Sigmoid colon (tissue), 7 donors: ENCODE measurements around the gene DNAH7. TPM values are rescaled to one million over a fixed set of nuclear protein-coding genes. Genes with fewer than 3 reads are reported as not detected.

Source experiments
- DNase-seq: peaks from one replicate; pipeline ENCODE4 v3.0.0-alpha.2; 2019
- H3K27ac ChIP-seq, 4 donors: fragments of 200-600 bp; sonication (generic); one replicate each; pipeline ENCODE4 v1.5.1; 2016 to 2019; ENCODE audit warnings: mild to moderate bottlenecking in 1 of 4
- H3K27me3 ChIP-seq, 3 donors: fragments of 200-600 bp; sonication (generic); one replicate each; pipeline ENCODE4 v1.5.1; 2019; ENCODE audit warnings: mild to moderate bottlenecking in 1 of 3
- H3K36me3 ChIP-seq, 4 donors: fragments of 200-600 bp; sonication (generic); one replicate each; pipeline ENCODE4 v1.5.1; 2016 to 2019
- H3K4me1 ChIP-seq, 4 donors: fragments of 200-600 bp; sonication (generic); one replicate each; pipeline ENCODE4 v1.5.1; 2017 to 2019
- H3K4me3 ChIP-seq, 4 donors: fragments of 200-600 bp; sonication (generic); one replicate each; pipeline ENCODE4 v1.5.1; 2017 to 2019; ENCODE audit warnings: mild to moderate bottlenecking in 2 of 4, moderate library complexity in 1 of 4
- H3K9me3 ChIP-seq, 4 donors: fragments of 200-600 bp in 3 of 4; sonication (generic) in 3 of 4; one replicate each; pipeline versions ENCODE4 v1.5.1 to v1.6.1; 2013 to 2019
- EP300 ChIP-seq, 4 donors: sonication (generic); formaldehyde crosslinking; IDR thresholded peaks; one replicate each; pipeline ENCODE4 v1.6.1; 2017; ENCODE audit warnings: antibody characterized with exemption in 4 of 4
- POLR2A ChIP-seq, 2 donors: fragments of 450-650 bp; IDR thresholded peaks; one replicate each; pipeline ENCODE4 v1.6.1; 2016; ENCODE audit warnings: antibody characterized with exemption in 2 of 2, mild to moderate bottlenecking in 2 of 2, moderate library complexity in 2 of 2
- POLR2AphosphoS5 ChIP-seq, 4 donors: sonication (generic); formaldehyde crosslinking; IDR thresholded peaks; one replicate each; pipeline ENCODE4 v1.6.1; 2017; ENCODE audit warnings: antibody characterized with exemption in 4 of 4
- WGBS, 2 donors: extraction: QIAGEN DNeasy Blood & Tissue Kit; methylation state at CpG; one replicate each; pipeline ENCODE4 v1.1.7; 2013; 5-methylcytosine and 5-hydroxymethylcytosine counted together
- intact Hi-C: fragments of 100-400 bp; cut with DNase I; formaldehyde crosslinking; loops from one replicate; pipeline ENCODE4 v1.15.1; 2023
- polyA plus RNA-seq, 3 donors: library from polyadenylated mRNA; stranded (reverse); fragments of 200-250 nt; gene quantifications; one replicate each; pipeline ENCODE4 v1.2.3, GENCODE V29; 2013
- total RNA-seq, 4 donors: library from RNA; depleted of rRNA; stranded (reverse); fragments of >200 nt; gene quantifications; one replicate each; pipeline ENCODE4 v1.1.0, GENCODE V29; 2016
- TF ChIP-seq, protein P1 (sequence below), 4 experiments: fragments of 450-650 bp in 3 of 4; fragments of 200-600 bp in 1 of 4; IDR thresholded peaks; one replicate each; pipeline ENCODE4 v1.5.1; 2016 to 2019; ENCODE audit warnings: antibody characterized with exemption in 4 of 4, mild to moderate bottlenecking in 3 of 4, moderate library complexity in 2 of 4
- donor health status: healthy with polysubstance abuse.
- donor health status: Bipolar disorder and iron deficiency.
- donor health status: healthy.

DNAH7 gene
- total and polyA plus RNA-seq, 7 donors: 0.36 to 1.9 (median 0.99) TPM

- TF ChIP-seq, protein P1, sequence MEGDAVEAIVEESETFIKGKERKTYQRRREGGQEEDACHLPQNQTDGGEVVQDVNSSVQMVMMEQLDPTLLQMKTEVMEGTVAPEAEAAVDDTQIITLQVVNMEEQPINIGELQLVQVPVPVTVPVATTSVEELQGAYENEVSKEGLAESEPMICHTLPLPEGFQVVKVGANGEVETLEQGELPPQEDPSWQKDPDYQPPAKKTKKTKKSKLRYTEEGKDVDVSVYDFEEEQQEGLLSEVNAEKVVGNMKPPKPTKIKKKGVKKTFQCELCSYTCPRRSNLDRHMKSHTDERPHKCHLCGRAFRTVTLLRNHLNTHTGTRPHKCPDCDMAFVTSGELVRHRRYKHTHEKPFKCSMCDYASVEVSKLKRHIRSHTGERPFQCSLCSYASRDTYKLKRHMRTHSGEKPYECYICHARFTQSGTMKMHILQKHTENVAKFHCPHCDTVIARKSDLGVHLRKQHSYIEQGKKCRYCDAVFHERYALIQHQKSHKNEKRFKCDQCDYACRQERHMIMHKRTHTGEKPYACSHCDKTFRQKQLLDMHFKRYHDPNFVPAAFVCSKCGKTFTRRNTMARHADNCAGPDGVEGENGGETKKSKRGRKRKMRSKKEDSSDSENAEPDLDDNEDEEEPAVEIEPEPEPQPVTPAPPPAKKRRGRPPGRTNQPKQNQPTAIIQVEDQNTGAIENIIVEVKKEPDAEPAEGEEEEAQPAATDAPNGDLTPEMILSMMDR (IDR thresholded peaks at IDR 0.05): no peak
- TF ChIP-seq EP300 (IDR thresholded peaks at IDR 0.05) (no peak), POLR2A (IDR thresholded peaks at IDR 0.05) (no peak), POLR2AphosphoS5 (IDR thresholded peaks at IDR 0.05) (no peak)
- no peak overlapping the region for H3K27ac ChIP-seq
- 28 to 67% methylated on average over 2 of the region's 2 CpGs for WGBS, 2 donors
- no peaks in the 10 kb centered on the region for H3K4me1 ChIP-seq
- intact Hi-C loops: no loop called here
- H3K4me3 ChIP-seq: no peak overlapping the region
- peaks cover 0 to 7% (median 0%) of the 10 kb centered on the region in 4 donors for H3K9me3 ChIP-seq
- DNase-seq: no peak
- H3K27me3 ChIP-seq: no peaks in the 10 kb centered on the region
- H3K36me3 ChIP-seq: no peaks in the 10 kb centered on the region
Observed at GRCh38 chr2:196088203-196088602, 19.6 kb upstream of the DNAH7 start.

- WGBS, 2 donors: 81 to 83% methylated on average over 7 of the region's 7 CpGs
- no peaks in the 10 kb centered on the region for H3K36me3 ChIP-seq
- no peaks in the 10 kb centered on the region for H3K4me1 ChIP-seq
- no peak for DNase-seq
- intact Hi-C loops: no loop called here
- no peak overlapping the region for H3K4me3 ChIP-seq
- no peak overlapping the region for H3K27ac ChIP-seq
- TF ChIP-seq EP300 (IDR thresholded peaks at IDR 0.05) (no peak), POLR2A (IDR thresholded peaks at IDR 0.05) (no peak), POLR2AphosphoS5 (IDR thresholded peaks at IDR 0.05) (no peak)
- TF ChIP-seq, protein P1 (IDR thresholded peaks at IDR 0.05): no peak
- peaks cover 0 to 8% (median 0%) of the 10 kb centered on the region in 4 donors for H3K9me3 ChIP-seq
- H3K27me3 ChIP-seq: no peaks in the 10 kb centered on the region
Observed at GRCh38 chr2:196086517-196087368, 18.1 kb upstream of the DNAH7 start.

DNA sequence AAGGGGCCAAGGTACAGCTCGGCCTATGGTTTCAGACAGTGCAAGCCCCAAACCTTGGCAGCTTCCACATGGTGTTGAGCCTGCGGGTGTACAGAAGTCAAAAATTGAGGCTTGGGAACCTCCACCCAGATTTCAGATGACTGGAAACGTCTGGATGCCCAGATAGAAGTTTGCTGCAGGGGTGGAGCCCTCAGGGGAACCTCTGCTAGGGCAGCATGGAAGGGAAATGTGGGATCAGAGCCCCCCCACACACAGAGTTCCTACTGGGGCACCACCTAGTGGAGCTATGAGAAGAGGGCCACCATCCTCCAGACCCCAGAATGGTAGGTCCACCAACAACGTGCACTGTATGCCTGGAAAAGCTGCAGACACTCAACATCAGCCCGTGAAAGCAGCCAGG is 15.0 kb upstream of the DNAH7 start:
- Histone ChIP-seq H3K27me3 (no peaks in the 10 kb centered on the region), H3K36me3 (no peaks in the 10 kb centered on the region), H3K4me1 (no peaks in the 10 kb centered on the region), H3K9me3 (peaks cover 0 to 8% (median 0%) of the 10 kb centered on the region in 4 donors), H3K27ac (no peak overlapping the region), H3K4me3 (no peak overlapping the region)
- 91 to 94% methylated on average over 5 of the region's 5 CpGs for WGBS, 2 donors
- intact Hi-C loops: no loop called here
- no peak for DNase-seq
- TF ChIP-seq POLR2AphosphoS5 (IDR thresholded peaks at IDR 0.05) (no peak), EP300 (IDR thresholded peaks at IDR 0.05) (no peak), POLR2A (IDR thresholded peaks at IDR 0.05) (no peak)
- TF ChIP-seq, protein P1 (IDR thresholded peaks at IDR 0.05): no peak

- WGBS, 2 donors: 44 to 87% methylated on average over 2 of the region's 2 CpGs
- TF ChIP-seq EP300 (IDR thresholded peaks at IDR 0.05) (no peak), POLR2A (IDR thresholded peaks at IDR 0.05) (no peak), POLR2AphosphoS5 (IDR thresholded peaks at IDR 0.05) (no peak)
- TF ChIP-seq, protein P1 (IDR thresholded peaks at IDR 0.05): no peak
- Histone ChIP-seq H3K27ac (no peak overlapping the region), H3K36me3 (no peaks in the 10 kb centered on the region), H3K4me1 (no peaks in the 10 kb centered on the region), H3K9me3 (peaks cover 0 to 8% (median 0%) of the 10 kb centered on the region in 4 donors), H3K27me3 (no peaks in the 10 kb centered on the region), H3K4me3 (no peak overlapping the region)
- no peak for DNase-seq
- intact Hi-C loops: no loop called here
Observed at GRCh38 chr2:196080526-196080925, 11.9 kb upstream of the DNAH7 start.
